PC-3 (cell line): ENCODE measurements around the gene EFCAB9. TPM values are rescaled to one million over a fixed set of nuclear protein-coding genes. Genes with fewer than 3 reads are reported as not detected.
A peak's percentile ranks its signal among the peaks of the same experiment; 100 is the strongest.
"Not testable (repeated sequence)": the region's sequence is repeated elsewhere in the genome, so short reads cannot be mapped to it uniquely, and the experiment has no call there.

Source experiments
- ATAC-seq: fragments of 200-7000 bp; cut with Tn5 transposase; 2 replicates; pipeline ENCODE4 v1.9.1; 2020; ENCODE audit warnings: mild to moderate bottlenecking, moderate library complexity
- BruUV-seq: library from RNA; stranded (reverse); fragments of 400-500 nt; replicated peaks from 2 replicates; lab custom pipeline; 2021; lab: Mats Ljungman, UMichigan
- CTCF ChIA-PET: fragments of 300-600 bp; sonication (Branson Sonifier 250); formaldehyde crosslinking; loops from one replicate; lab custom pipeline; 2022; ENCODE audit warnings: antibody characterized with exemption; lab: Charles Lee
- POLR2A ChIA-PET: fragments of 300-600 bp; sonication (Branson Sonifier 250); formaldehyde crosslinking; loops from one replicate; lab custom pipeline; 2022; ENCODE audit warnings: antibody characterized with exemption; ENCODE audit not compliant: unreplicated experiment; lab: Charles Lee
- DNase-seq: peaks from one replicate; pipeline ENCODE4 v3.0.0-alpha.2; 2015
- H2AFZ ChIP-seq: fragments of 300-600 bp; sonication (generic); 2 replicates; pipeline ENCODE4 v1.6.0; 2016; ENCODE audit warnings: antibody characterized with exemption, low read length
- H3F3A ChIP-seq: fragments of 300-600 bp; sonication (generic); one replicate; pipeline ENCODE4 v1.6.0; 2017; ENCODE audit warnings: antibody characterized with exemption, low read length, control low read depth, mild to moderate bottlenecking; ENCODE audit not compliant: unreplicated experiment
- H3K27ac ChIP-seq: fragments of 300-600 bp; sonication (generic); 2 replicates; pipeline ENCODE4 v1.5.1; 2016; ENCODE audit warnings: mild to moderate bottlenecking, low read length
- H3K27me3 ChIP-seq: fragments of 300-600 bp; sonication (generic); 2 replicates; pipeline ENCODE4 v1.6.1; 2016; ENCODE audit warnings: low read length, mixed read lengths
- H3K36me3 ChIP-seq: fragments of 300-600 bp; sonication (generic); 2 replicates; pipeline ENCODE4 v1.6.1; 2016; ENCODE audit warnings: low read depth, mixed run types, low read length, mixed read lengths
- H3K4me1 ChIP-seq: fragments of 300-600 bp; sonication (generic); 2 replicates; pipeline ENCODE4 v1.5.1; 2016; ENCODE audit warnings: low read length; ENCODE audit not compliant: insufficient read depth
- H3K4me2 ChIP-seq: fragments of 300-600 bp; sonication (generic); 2 replicates; pipeline ENCODE4 v1.6.0; 2016; ENCODE audit warnings: low read length
- H3K4me3 ChIP-seq: fragments of 300-600 bp; sonication (generic); 2 replicates; pipeline ENCODE4 v1.5.1; 2016; ENCODE audit warnings: mild to moderate bottlenecking, low read length, mixed read lengths
- H3K79me2 ChIP-seq: fragments of 300-600 bp; sonication (generic); 2 replicates; pipeline ENCODE4 v1.6.1; 2017; ENCODE audit warnings: low read length, mixed read lengths
- H3K9ac ChIP-seq: fragments of 300-600 bp; sonication (generic); 2 replicates; pipeline ENCODE4 v1.6.0; 2016; ENCODE audit warnings: mild to moderate bottlenecking, low read length
- H3K9me2 ChIP-seq: fragments of 300-600 bp; sonication (generic); replicated peaks from 2 replicates; pipeline ENCODE4 v1.6.1; 2016; ENCODE audit warnings: mixed run types, low read length, mixed read lengths
- H3K9me3 ChIP-seq: fragments of 300-600 bp; sonication (generic); 2 replicates; pipeline ENCODE4 v1.6.1; 2016; ENCODE audit warnings: low read length, mixed read lengths
- H4K20me1 ChIP-seq: fragments of 300-600 bp; sonication (generic); 2 replicates; pipeline ENCODE4 v1.6.1; 2016; ENCODE audit warnings: low read length, mixed read lengths
- EZH2 ChIP-seq: fragments of 300-600 bp; sonication (generic); IDR thresholded peaks from one replicate; pipeline ENCODE4 v1.6.1; 2017; ENCODE audit warnings: antibody characterized with exemption, mild to moderate bottlenecking, low read length; ENCODE audit not compliant: unreplicated experiment
- EZH2phosphoT487 ChIP-seq: fragments of 300-600 bp; sonication (generic); IDR thresholded peaks from 2 replicates; pipeline ENCODE4 v1.6.1; 2018; ENCODE audit warnings: mild to moderate bottlenecking, antibody characterized with exemption, low read length, borderline replicate concordance
- intact Hi-C: fragments of 100-400 bp; cut with micrococcal nuclease; formaldehyde crosslinking; loops from 2 replicates; pipeline ENCODE4 v1.9.0; 2023
- total RNA-seq: library from RNA; depleted of rRNA; stranded (reverse); fragments of >200 nt; gene quantifications from 2 replicates; pipeline ENCODE4 v1.2.3, GENCODE V29; 2014
- TF ChIP-seq, protein P1 (sequence below): fragments of 300-600 bp; sonication (generic); conservative IDR thresholded peaks from 2 replicates; pipeline ENCODE4 v1.5.1; 2017; ENCODE audit warnings: antibody characterized with exemption, low read depth, mild to moderate bottlenecking, low read length

The EFCAB9 gene
- total RNA-seq, 1 experiment from 2014 or later = not detected

GRCh38 chr5:172194985-172195774 lies 1.2 kb downstream of the EFCAB9 start:
- ChIA-PET CTCF (interaction anchor here (0.5 kb wide), 1 partner anchor 119 kb away, joined by 8 read pairs; no protein-coding TSS in a partner anchor), POLR2A (no interaction called here)
- no TSS peak for BruUV-seq
- Histone ChIP-seq H3K36me3 (no peaks in the 10 kb centered on the region), H3K9me2 (no peaks in the 10 kb centered on the region), H3K9me3 (no peaks in the 10 kb centered on the region), H3F3A (no peaks in the 10 kb centered on the region), H3K27me3 (no peaks in the 10 kb centered on the region), H2AFZ (no peak overlapping the region), H4K20me1 (no peaks in the 10 kb centered on the region), H3K4me3 (no peak overlapping the region), H3K9ac (no peak overlapping the region), H3K4me1 (no peaks in the 10 kb centered on the region), H3K27ac (no peak overlapping the region), H3K4me2 (no peak overlapping the region), H3K79me2 (no peaks in the 10 kb centered on the region)
- intact Hi-C loops = no loop called here
- TF ChIP-seq EZH2phosphoT487 (no peak), EZH2 (no peak)
- TF ChIP-seq, protein P1, sequence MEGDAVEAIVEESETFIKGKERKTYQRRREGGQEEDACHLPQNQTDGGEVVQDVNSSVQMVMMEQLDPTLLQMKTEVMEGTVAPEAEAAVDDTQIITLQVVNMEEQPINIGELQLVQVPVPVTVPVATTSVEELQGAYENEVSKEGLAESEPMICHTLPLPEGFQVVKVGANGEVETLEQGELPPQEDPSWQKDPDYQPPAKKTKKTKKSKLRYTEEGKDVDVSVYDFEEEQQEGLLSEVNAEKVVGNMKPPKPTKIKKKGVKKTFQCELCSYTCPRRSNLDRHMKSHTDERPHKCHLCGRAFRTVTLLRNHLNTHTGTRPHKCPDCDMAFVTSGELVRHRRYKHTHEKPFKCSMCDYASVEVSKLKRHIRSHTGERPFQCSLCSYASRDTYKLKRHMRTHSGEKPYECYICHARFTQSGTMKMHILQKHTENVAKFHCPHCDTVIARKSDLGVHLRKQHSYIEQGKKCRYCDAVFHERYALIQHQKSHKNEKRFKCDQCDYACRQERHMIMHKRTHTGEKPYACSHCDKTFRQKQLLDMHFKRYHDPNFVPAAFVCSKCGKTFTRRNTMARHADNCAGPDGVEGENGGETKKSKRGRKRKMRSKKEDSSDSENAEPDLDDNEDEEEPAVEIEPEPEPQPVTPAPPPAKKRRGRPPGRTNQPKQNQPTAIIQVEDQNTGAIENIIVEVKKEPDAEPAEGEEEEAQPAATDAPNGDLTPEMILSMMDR = no peak
- no peak for DNase-seq
- ATAC-seq = peak; percentile 27

GRCh38 chr5:172197775-172198174 lies 3.8 kb downstream of the EFCAB9 start:
- H3K27ac ChIP-seq, BruUV-seq, H3K4me2 ChIP-seq, H3K9me2 ChIP-seq, H3K4me1 ChIP-seq, H3K79me2 ChIP-seq, ATAC-seq, H2AFZ ChIP-seq, DNase-seq, H3F3A ChIP-seq, H3K36me3 ChIP-seq, H3K9me3 ChIP-seq, POLR2A ChIA-PET, CTCF ChIA-PET, H3K9ac ChIP-seq, intact Hi-C loops, H3K4me3 ChIP-seq, H4K20me1 ChIP-seq, H3K27me3 ChIP-seq: not testable (repeated sequence)

- TF ChIP-seq EZH2phosphoT487 (no peak), EZH2 (no peak)
- TF ChIP-seq, protein P1 = no peak
- no TSS peak for BruUV-seq
- Histone ChIP-seq H3K27ac (no peak overlapping the region), H3K36me3 (no peaks in the 10 kb centered on the region), H2AFZ (no peak overlapping the region), H3F3A (no peaks in the 10 kb centered on the region), H4K20me1 (no peaks in the 10 kb centered on the region), H3K27me3 (no peaks in the 10 kb centered on the region), H3K4me3 (no peak overlapping the region), H3K79me2 (no peaks in the 10 kb centered on the region), H3K4me1 (no peaks in the 10 kb centered on the region), H3K9me2 (no peaks in the 10 kb centered on the region), H3K4me2 (no peak overlapping the region), H3K9me3 (no peaks in the 10 kb centered on the region), H3K9ac (no peak overlapping the region)
- POLR2A ChIA-PET = no interaction called here
- CTCF ChIA-PET = interaction anchor here (0.6 to 0.7 kb wide), 2 partner anchors 10 to 11 kb away, joined by 3 to 4 read pairs; partner anchors contain the start of gene STK10
- intact Hi-C loops = no loop called here
- DNase-seq (no peak), ATAC-seq (no peak)
These were observed 5.5 kb downstream of the EFCAB9 start for GRCh38 chr5:172199446-172199845.
